ENCODE measurements around the gene MYO5A.

MYO5A gene

DNA sequence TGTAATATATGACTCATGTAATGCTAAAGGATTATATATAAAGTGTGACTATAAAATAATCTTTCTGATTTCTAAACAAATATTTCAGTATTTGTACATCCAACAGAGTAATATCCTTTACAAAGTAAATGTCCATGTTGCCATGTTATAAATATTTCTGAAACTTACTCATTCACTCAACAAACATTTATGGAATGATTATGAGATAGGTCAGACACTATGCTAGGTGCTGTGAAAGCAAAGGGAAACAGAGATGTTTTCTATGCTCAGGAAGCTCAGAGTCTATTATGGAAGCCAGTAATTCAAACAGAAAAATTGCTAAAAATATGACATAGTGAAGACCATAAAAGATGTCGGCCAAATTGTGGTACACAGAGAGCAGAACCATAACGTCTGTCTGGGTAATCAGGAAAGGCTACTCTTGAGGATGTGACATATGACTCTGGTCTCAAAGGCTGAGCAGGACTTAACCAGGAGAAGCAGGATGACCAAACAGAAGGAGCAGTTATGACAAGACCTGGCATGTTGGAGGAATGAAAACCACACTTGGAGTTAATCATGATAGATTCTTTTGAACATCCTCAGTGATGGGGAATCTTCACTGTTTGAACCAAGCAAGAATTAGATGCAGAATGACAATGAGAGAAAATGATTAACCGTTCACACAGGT, 194.1 kb downstream of the MYO5A start:
- Histone ChIP-seq H3K27ac (replicated peaks) (no peak overlapping the region), H3K4me3 (replicated peaks; ENCODE audit: insufficient read depth, low read length) (no peak overlapping the region), H3K27me3 (ENCODE audit: insufficient read depth, poor library complexity, severe bottlenecking) (no peaks in the 10 kb centered on the region)
- no peak for TF ChIP-seq GABPA (IDR thresholded peaks at IDR 0.05; ENCODE audit: low read depth)
- no peak for TF ChIP-seq SPI1 (IDR thresholded peaks at IDR 0.05; ENCODE audit: borderline replicate concordance, low read depth)
- TF ChIP-seq, protein P1, sequence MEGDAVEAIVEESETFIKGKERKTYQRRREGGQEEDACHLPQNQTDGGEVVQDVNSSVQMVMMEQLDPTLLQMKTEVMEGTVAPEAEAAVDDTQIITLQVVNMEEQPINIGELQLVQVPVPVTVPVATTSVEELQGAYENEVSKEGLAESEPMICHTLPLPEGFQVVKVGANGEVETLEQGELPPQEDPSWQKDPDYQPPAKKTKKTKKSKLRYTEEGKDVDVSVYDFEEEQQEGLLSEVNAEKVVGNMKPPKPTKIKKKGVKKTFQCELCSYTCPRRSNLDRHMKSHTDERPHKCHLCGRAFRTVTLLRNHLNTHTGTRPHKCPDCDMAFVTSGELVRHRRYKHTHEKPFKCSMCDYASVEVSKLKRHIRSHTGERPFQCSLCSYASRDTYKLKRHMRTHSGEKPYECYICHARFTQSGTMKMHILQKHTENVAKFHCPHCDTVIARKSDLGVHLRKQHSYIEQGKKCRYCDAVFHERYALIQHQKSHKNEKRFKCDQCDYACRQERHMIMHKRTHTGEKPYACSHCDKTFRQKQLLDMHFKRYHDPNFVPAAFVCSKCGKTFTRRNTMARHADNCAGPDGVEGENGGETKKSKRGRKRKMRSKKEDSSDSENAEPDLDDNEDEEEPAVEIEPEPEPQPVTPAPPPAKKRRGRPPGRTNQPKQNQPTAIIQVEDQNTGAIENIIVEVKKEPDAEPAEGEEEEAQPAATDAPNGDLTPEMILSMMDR (IDR thresholded peaks at IDR 0.05; ENCODE audit: insufficient read depth, low read length) = no peak
- TF ChIP-seq, protein P2, sequence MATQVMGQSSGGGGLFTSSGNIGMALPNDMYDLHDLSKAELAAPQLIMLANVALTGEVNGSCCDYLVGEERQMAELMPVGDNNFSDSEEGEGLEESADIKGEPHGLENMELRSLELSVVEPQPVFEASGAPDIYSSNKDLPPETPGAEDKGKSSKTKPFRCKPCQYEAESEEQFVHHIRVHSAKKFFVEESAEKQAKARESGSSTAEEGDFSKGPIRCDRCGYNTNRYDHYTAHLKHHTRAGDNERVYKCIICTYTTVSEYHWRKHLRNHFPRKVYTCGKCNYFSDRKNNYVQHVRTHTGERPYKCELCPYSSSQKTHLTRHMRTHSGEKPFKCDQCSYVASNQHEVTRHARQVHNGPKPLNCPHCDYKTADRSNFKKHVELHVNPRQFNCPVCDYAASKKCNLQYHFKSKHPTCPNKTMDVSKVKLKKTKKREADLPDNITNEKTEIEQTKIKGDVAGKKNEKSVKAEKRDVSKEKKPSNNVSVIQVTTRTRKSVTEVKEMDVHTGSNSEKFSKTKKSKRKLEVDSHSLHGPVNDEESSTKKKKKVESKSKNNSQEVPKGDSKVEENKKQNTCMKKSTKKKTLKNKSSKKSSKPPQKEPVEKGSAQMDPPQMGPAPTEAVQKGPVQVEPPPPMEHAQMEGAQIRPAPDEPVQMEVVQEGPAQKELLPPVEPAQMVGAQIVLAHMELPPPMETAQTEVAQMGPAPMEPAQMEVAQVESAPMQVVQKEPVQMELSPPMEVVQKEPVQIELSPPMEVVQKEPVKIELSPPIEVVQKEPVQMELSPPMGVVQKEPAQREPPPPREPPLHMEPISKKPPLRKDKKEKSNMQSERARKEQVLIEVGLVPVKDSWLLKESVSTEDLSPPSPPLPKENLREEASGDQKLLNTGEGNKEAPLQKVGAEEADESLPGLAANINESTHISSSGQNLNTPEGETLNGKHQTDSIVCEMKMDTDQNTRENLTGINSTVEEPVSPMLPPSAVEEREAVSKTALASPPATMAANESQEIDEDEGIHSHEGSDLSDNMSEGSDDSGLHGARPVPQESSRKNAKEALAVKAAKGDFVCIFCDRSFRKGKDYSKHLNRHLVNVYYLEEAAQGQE (IDR thresholded peaks at IDR 0.05; ENCODE audit: insufficient replicate concordance, low read depth) = no peak
- no peak for TF ChIP-seq POLR2AphosphoS5 (IDR thresholded peaks at IDR 0.05; ENCODE audit: low read depth)
- DNase-seq (ENCODE audit: low read depth in 1 of 2, low spot score in 1 of 2) = no peak

DNA sequence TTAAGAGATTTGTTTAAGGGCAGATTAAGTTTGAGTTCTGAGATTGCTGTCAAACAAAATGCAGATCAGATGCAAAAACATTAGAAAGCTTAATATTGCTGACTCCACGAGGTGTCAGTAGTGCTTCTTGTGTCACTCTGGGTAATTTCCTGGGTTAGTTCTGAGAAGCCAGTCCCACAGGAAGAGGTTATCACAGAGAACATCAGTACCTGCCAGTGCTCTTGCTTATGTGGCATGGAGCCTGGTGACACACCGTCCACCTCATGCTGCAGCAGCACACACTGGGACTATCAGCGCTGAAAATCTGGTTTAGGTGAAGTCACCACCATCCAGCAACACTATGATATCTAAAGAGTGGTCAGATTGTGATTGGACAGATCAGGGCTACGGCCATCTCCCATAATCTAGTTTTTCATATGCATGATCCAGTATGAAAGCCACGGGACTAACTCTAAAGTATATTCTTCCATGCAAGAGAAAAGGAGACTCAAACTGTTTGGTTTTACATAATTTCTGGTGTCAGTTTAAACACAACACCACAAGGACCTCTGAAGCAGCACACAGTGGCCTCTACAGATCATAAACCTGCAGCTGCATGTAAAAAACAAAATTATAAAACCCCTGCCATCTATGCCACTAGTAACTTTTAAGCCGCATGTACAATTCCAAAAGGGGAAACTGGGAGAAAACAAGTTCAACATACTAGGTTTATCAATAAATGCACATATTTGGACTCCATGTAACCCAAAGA, 197.0 kb downstream of the MYO5A start:
- DNase-seq (ENCODE audit: low read depth in 1 of 2, low spot score in 1 of 2) = peak in 1 of 2 experiments; percentile 48
- Histone ChIP-seq H3K27me3 (ENCODE audit: insufficient read depth, poor library complexity, severe bottlenecking) (no peaks in the 10 kb centered on the region), H3K27ac (replicated peaks) (no peak overlapping the region), H3K4me3 (replicated peaks; ENCODE audit: insufficient read depth, low read length) (no peak overlapping the region)
- no peak for TF ChIP-seq GABPA (IDR thresholded peaks at IDR 0.05; ENCODE audit: low read depth)
- TF ChIP-seq POLR2AphosphoS5 (IDR thresholded peaks at IDR 0.05; ENCODE audit: low read depth) = no peak
- TF ChIP-seq, protein P1 (IDR thresholded peaks at IDR 0.05; ENCODE audit: insufficient read depth, low read length) = peak; percentile 25
- TF ChIP-seq, protein P2 (IDR thresholded peaks at IDR 0.05; ENCODE audit: insufficient replicate concordance, low read depth) = no peak
- no peak for TF ChIP-seq SPI1 (IDR thresholded peaks at IDR 0.05; ENCODE audit: borderline replicate concordance, low read depth)

DNA sequence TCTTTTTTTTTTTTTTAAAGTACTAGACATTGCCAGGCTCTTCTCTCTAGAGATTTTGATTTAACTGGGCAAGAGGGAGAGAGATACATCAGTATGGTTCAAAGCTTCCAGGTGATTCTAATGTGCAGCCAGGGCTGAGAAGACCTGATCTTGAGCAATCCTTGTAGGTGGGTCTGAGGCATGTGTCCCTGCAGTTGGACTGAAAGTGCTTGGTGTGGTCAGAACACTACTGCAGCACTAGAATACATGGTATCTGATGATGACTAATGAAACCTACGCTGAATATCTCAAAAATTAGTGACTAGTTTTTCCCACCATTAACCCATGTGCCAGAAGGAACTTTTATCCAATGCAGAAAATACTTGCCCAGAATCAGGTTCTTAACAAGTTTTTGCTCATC, 198.7 kb downstream of the MYO5A start:
- TF ChIP-seq, protein P2 (IDR thresholded peaks at IDR 0.05; ENCODE audit: insufficient replicate concordance, low read depth) = no peak
- TF ChIP-seq GABPA (IDR thresholded peaks at IDR 0.05; ENCODE audit: low read depth) (no peak), SPI1 (IDR thresholded peaks at IDR 0.05; ENCODE audit: borderline replicate concordance, low read depth) (no peak), POLR2AphosphoS5 (IDR thresholded peaks at IDR 0.05; ENCODE audit: low read depth) (no peak)
- TF ChIP-seq, protein P1 (IDR thresholded peaks at IDR 0.05; ENCODE audit: insufficient read depth, low read length) = no peak
- Histone ChIP-seq H3K27me3 (ENCODE audit: insufficient read depth, poor library complexity, severe bottlenecking) (no peaks in the 10 kb centered on the region), H3K27ac (replicated peaks) (no peak overlapping the region), H3K4me3 (replicated peaks; ENCODE audit: insufficient read depth, low read length) (no peak overlapping the region)
- DNase-seq (ENCODE audit: low read depth in 1 of 2, low spot score in 1 of 2) = no peak
